Caki2 (cell line): ENCODE data around the gene FBXO8. TPM values are rescaled to one million over a fixed set of nuclear protein-coding genes. Genes with fewer than 3 reads are reported as not detected.

Experiments used
- DNase-seq: peaks from one replicate; pipeline ENCODE4 v3.0.0-alpha.2; 2015; ENCODE audit warnings: low read depth
- in situ Hi-C: cut with HindIII; loops from 2 replicates; pipeline ENCODE4 v1.10.0; 2016; ENCODE audit warnings: low sequenced_read_pairs, low pct_unique_long_range_greater_than_20kb, mixed read lengths
- total RNA-seq: library from RNA; depleted of rRNA; stranded (reverse); fragments of >200 nt; shearing (Covaris generic); gene quantifications from 2 replicates; pipeline ENCODE4 v1.2.3, GENCODE V29; 2014; ENCODE audit warnings: low replicate concordance; rRNA removed

Gene FBXO8
- total RNA-seq, 1 experiment from 2014 or later, result 23.6 TPM

DNA sequence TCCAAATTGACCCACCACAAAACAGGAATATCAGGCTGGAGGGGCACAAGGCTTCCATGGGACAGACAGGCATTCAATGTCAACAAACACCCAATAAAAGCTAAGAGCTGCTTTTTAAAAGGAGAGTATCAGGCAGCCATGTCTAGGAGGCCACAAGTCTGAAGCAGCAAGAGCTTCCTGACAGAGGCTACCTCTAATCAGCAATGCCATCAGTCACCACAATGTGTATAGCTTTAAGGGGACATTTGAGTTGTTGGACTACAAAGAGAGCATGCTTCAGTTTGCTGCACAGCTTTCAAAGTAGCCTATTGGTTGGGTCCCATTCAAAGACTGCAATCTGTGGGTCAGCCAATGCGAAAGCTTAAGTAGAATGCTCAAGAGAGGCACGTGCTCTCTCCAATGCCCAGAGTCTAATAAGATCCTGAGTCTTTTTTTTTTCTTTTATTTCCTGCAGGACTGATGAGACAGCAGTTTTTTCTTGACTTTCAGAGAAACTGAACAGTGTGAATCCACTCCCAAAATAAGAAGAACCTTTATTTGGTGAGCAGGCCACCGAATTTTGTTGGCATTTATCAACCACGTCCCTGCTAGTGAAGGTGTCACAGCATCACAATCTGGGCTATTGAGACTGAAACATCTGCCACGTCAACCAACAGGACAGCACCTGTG lies 92.5 kb downstream of the FBXO8 start:
- DNase-seq, result no peak
- in situ Hi-C loops, result no loop called here

DNA sequence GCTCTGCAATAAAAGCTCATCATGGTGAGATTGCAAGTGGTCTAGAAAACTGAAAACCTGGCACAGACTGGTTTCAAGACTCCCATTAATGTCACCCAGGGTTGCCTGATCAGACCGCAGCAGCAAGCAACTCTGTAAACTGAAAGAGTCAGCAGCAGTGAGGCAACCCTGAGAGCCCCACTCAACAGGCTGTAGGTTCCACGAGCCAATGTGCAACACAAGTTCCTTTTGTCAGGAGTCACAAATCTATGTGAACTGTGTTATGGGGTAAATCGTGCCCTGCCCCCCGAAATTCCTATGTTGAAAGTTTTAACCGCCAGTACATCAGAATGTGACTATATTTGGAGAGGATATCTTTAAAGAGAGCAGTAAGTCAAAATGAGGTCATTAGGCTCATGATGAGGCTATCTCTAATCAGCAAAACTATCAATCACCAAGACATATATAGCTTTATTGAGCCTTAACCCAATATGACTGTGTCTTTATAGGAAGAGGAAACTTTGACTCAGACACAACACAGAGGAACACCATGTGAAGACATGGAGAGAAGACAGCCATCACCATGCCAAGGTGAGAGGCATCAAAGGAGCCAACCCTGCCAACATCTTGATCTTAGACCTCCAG lies 94.0 kb downstream of the FBXO8 start:
- no peak for DNase-seq
- in situ Hi-C loops, result no loop called here

Other genes starting within 250 kb of the FBXO8 start
- gene CEP44, start 244 bp upstream of the FBXO8 start, total RNA-seq, result 8.9 and 11.5 TPM in 2 replicates
- gene HPGD, start 238.8 kb upstream of the FBXO8 start, total RNA-seq, result 8.9 and 10.5 TPM in 2 replicates